Endothelial cell of umbilical vein (primary cell): ENCODE measurements around the gene RTN4R. TPM values are rescaled to one million over a fixed set of nuclear protein-coding genes. Genes with fewer than 3 reads are reported as not detected.
"Not testable (repeated sequence)": the region's sequence is repeated elsewhere in the genome, so short reads cannot be mapped to it uniquely, and the experiment has no call there.

Source experiments
- BruUV-seq: library from RNA; stranded (reverse); fragments of 400-500 nt; replicated peaks from 2 replicates; lab custom pipeline; 2021; lab: Mats Ljungman, UMichigan
- CTCF ChIA-PET: fragments of 300-600, 350-600 bp; sonication (Branson Sonifier 250); formaldehyde crosslinking; loops from one replicate; lab custom pipeline; 2021; ENCODE audit warnings: antibody characterized with exemption, inconsistent platforms; lab: Charles Lee
- POLR2A ChIA-PET: fragments of 300-600, 350-600 bp; sonication (Branson Sonifier 250); formaldehyde crosslinking; loops from one replicate; lab custom pipeline; 2021; ENCODE audit warnings: antibody characterized with exemption, inconsistent platforms; lab: Charles Lee
- DNase-seq: peaks from one replicate; pipeline ENCODE4 v3.0.0-alpha.2; 2011; ENCODE audit warnings: low read depth, low spot score
- FAIRE-seq: peaks from 2 replicates; lab custom pipeline; 2011; peaks lifted over from hg19 to GRCh38; lab: Jason Lieb, UNC
- H2AFZ ChIP-seq: 2 replicates; pipeline ENCODE4 v1.6.0; 2012; ENCODE audit warnings: low read depth, low read length, control low read depth, inconsistent platforms
- H3K27ac ChIP-seq: 2 replicates; pipeline ENCODE4 v1.5.1; 2011; ENCODE audit warnings: low read depth, mild to moderate bottlenecking, control low read depth, low read length, moderate library complexity; ENCODE audit not compliant: insufficient read depth
- H3K27me3 ChIP-seq, 2 experiments: 2 replicates each; pipeline versions ENCODE4 v1.6.0 to v1.6.1; 2011; ENCODE audit warnings: low read length in 2 of 2, mixed read lengths in 1 of 2; ENCODE audit not compliant: control insufficient read depth in 2 of 2, insufficient read depth in 2 of 2
- H3K36me3 ChIP-seq, 2 experiments: 2 replicates in 1 of 2; 3 replicates in 1 of 2; pipeline ENCODE4 v1.5.1; 2011; ENCODE audit warnings: low read length in 2 of 2, mild to moderate bottlenecking in 1 of 2, moderate library complexity in 1 of 2; ENCODE audit not compliant: control insufficient read depth in 2 of 2, insufficient read depth in 2 of 2; ENCODE audit errors: extremely low read depth in 1 of 2
- H3K4me1 ChIP-seq: 3 replicates; pipeline ENCODE4 v1.5.1; 2011; ENCODE audit warnings: mild to moderate bottlenecking, low read length; ENCODE audit not compliant: control insufficient read depth, insufficient read depth; ENCODE audit errors: extremely low read depth
- H3K4me2 ChIP-seq: 2 replicates; pipeline ENCODE4 v1.6.1; 2011; ENCODE audit warnings: low read length, control low read depth, mixed read lengths; ENCODE audit not compliant: insufficient read depth
- H3K4me3 ChIP-seq, 3 experiments: fragments of 200-600 bp in 1 of 3; sonication (generic), shearing (Covaris generic) in 1 of 3; replicated peaks in 1 of 3; 2 replicates each; pipeline ENCODE4 v1.5.1; 2011 to 2016; ENCODE audit warnings: control low read depth in 3 of 3, low read length in 3 of 3, mild to moderate bottlenecking in 2 of 3, inconsistent platforms in 1 of 3, low read depth in 1 of 3, moderate library complexity in 1 of 3; ENCODE audit not compliant: insufficient read depth in 1 of 3
- H3K79me2 ChIP-seq: 2 replicates; pipeline ENCODE4 v1.6.0; 2012; ENCODE audit warnings: low read length, inconsistent platforms; ENCODE audit not compliant: control insufficient read depth, insufficient read depth
- H3K9ac ChIP-seq: replicated peaks from 2 replicates; pipeline ENCODE3; 2011; ENCODE audit warnings: low read length, control low read depth; ENCODE audit not compliant: insufficient read depth; ENCODE audit errors: extremely low read depth
- H3K9me1 ChIP-seq: replicated peaks from 3 replicates; pipeline ENCODE4 v1.6.0; 2011; ENCODE audit warnings: mild to moderate bottlenecking, low read length; ENCODE audit not compliant: control insufficient read depth, insufficient read depth; ENCODE audit errors: extremely low read depth
- H3K9me3 ChIP-seq: replicated peaks from 2 replicates; pipeline ENCODE4 v1.5.1; 2012; ENCODE audit warnings: low read length, inconsistent platforms; ENCODE audit not compliant: control insufficient read depth, insufficient read depth
- H4K20me1 ChIP-seq: replicated peaks from 2 replicates; pipeline ENCODE3; 2011; ENCODE audit warnings: mild to moderate bottlenecking, low read length; ENCODE audit not compliant: control insufficient read depth, insufficient read depth; ENCODE audit errors: extremely low read depth
- CTCF ChIP-seq, 2 donors: IDR thresholded peaks; 1 replicate in 1 of 2; 2 replicates in 1 of 2; pipeline ENCODE4 v1.5.1; 2011; ENCODE audit warnings: low read length in 2 of 2, mild to moderate bottlenecking in 2 of 2, moderate library complexity in 2 of 2, control low read depth in 1 of 2, inconsistent platforms in 1 of 2, low read depth in 1 of 2; ENCODE audit not compliant: insufficient read depth in 1 of 2; ENCODE audit errors: extremely low read depth in 1 of 2
- EZH2 ChIP-seq: IDR thresholded peaks from 2 replicates; pipeline ENCODE4 v1.6.1; 2012; ENCODE audit warnings: borderline replicate concordance, low read depth, mild to moderate bottlenecking, moderate library complexity, low read length, inconsistent platforms; ENCODE audit not compliant: severe bottlenecking
- FOS ChIP-seq: IDR thresholded peaks from 2 replicates; pipeline ENCODE4 v1.6.1; 2011; ENCODE audit warnings: mild to moderate bottlenecking, low read length, moderate library complexity, borderline replicate concordance; ENCODE audit not compliant: insufficient read depth
- GATA2 ChIP-seq: IDR thresholded peaks from 2 replicates; pipeline ENCODE4 v1.7.0; 2011; ENCODE audit warnings: low read depth, mild to moderate bottlenecking, moderate library complexity, mixed read lengths, low read length; ENCODE audit not compliant: insufficient read length, insufficient read depth
- JUN ChIP-seq: IDR thresholded peaks from 2 replicates; pipeline ENCODE4 v1.6.1; 2011; ENCODE audit warnings: borderline replicate concordance, low read depth; ENCODE audit not compliant: insufficient read length, insufficient read depth
- MYC ChIP-seq: IDR thresholded peaks from one replicate; pipeline ENCODE4 v1.6.1; 2011; ENCODE audit warnings: mild to moderate bottlenecking, low read depth, low read length
- POLR2A ChIP-seq: IDR thresholded peaks from 2 replicates; pipeline ENCODE4 v1.6.1; 2012; ENCODE audit warnings: low read depth, mild to moderate bottlenecking, control low read depth, low read length
- POLR2AphosphoS5 ChIP-seq: IDR thresholded peaks from 2 replicates; pipeline ENCODE4 v1.6.1; 2012; ENCODE audit warnings: low read depth, mild to moderate bottlenecking, control low read depth, low read length, moderate library complexity; ENCODE audit not compliant: insufficient read depth
- dilution Hi-C: fragments of 300-500 bp; cut with MboI; formaldehyde crosslinking; loops from one replicate; pipeline ENCODE4 v1.15.0; 2019; ENCODE audit warnings: low sequenced_read_pairs; ENCODE audit not compliant: extremely low pct_ligation_motif_present
- intact Hi-C: fragments of 100-400 bp; cut with micrococcal nuclease; formaldehyde crosslinking; loops from one replicate; pipeline ENCODE4 v1.10.0; 2022
- polyA plus RNA-seq, 4 experiments: library from polyadenylated mRNA; depleted of rRNA in 3 of 4; stranded (reverse) in 3 of 4; unstranded in 1 of 4; fragments of >200 nt; gene quantifications; 2 replicates each; pipeline versions ENCODE4 v1.2.1 to v1.2.3, GENCODE V29; 2011 to 2012; ENCODE audit warnings: missing spikeins in 1 of 4
- total RNA-seq: library from RNA; stranded (reverse); gene quantifications from 2 replicates; pipeline ENCODE4 v1.2.3, GENCODE V29; 2021
- TF ChIP-seq, protein P1 (sequence below): IDR thresholded peaks from 2 replicates; pipeline ENCODE4 v1.6.1; 2011; ENCODE audit not compliant: insufficient read depth, insufficient read length

The RTN4R gene
- total and polyA plus RNA-seq, 2 donors (not counting 3 experiments of a cell fraction or from before 2014, with no cell fraction given): 1.2 to 2.2 TPM

DNA sequence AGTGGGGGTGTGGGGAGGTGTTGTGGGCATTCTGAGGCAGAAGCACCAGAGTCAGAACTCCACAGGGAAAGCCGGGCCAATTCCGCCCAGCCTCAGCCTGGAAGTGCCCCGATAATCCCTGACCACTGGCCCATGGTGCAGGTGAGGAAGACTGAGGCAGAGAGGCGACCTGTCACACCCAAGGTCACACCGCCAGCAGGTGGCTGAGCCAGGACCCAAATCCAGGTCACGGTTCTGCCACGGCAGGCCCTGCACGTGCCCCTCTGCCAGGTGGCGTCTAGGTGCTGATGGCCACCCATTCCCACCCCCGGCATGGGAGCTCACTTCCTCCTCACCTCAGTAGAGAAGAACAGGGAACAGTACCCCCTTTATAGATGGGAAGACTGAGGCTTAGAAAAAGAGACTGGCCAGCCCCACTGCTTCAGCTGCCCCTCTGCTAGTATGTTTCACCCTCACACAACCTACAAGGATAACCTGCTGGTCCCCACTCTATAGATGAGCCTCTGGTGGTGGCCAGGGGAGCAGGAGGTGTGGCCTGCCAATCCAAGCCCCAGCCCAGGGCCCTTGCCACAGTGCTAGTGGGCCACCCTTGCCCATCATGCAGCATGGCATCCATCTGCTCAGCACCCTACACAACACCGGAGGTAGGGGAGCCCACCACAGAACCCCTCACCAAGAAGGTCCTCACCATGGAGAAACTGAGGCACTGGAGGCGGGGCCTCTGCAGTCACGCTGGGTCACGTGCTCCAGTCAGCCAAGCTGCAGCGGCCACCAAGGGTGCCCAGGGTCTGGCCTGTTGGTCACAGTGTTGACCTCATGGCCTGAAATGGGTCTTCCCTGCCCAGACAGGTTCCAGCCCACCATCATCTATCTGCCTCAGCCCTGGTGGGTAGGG, 2.1 kb downstream of the RTN4R start:
- DNase-seq, H4K20me1 ChIP-seq, H2AFZ ChIP-seq, H3K36me3 ChIP-seq, POLR2A ChIA-PET, FAIRE-seq, H3K9ac ChIP-seq, BruUV-seq, CTCF ChIA-PET, intact Hi-C loops, H3K4me1 ChIP-seq, dilution Hi-C loops, H3K27ac ChIP-seq, H3K9me1 ChIP-seq, H3K4me3 ChIP-seq, H3K9me3 ChIP-seq, H3K79me2 ChIP-seq, H3K27me3 ChIP-seq, H3K4me2 ChIP-seq: not testable (repeated sequence)

- H3K9me1 ChIP-seq: no peaks in the 10 kb centered on the region
- no peaks in the 10 kb centered on the region for H3K4me1 ChIP-seq
- H3K4me2 ChIP-seq: no peak overlapping the region
- DNase-seq (no peak), FAIRE-seq (no peak)
- POLR2A ChIA-PET: no interaction called here
- no peaks in the 10 kb centered on the region for H3K36me3 ChIP-seq
- no peak overlapping the region for H3K27ac ChIP-seq
- intact Hi-C loops (no loop called here), dilution Hi-C loops (no loop called here)
- H3K9me3 ChIP-seq: no peaks in the 10 kb centered on the region
- H4K20me1 ChIP-seq: no peaks in the 10 kb centered on the region
- CTCF ChIA-PET: no interaction called here
- no peak overlapping the region for H2AFZ ChIP-seq
- H3K4me3 ChIP-seq: no peak overlapping the region
- no TSS peak for BruUV-seq
- no peak overlapping the region for H3K9ac ChIP-seq
- H3K27me3 ChIP-seq: no peaks in the 10 kb centered on the region
- TF ChIP-seq POLR2A: no peak
- no peak for TF ChIP-seq MYC
- TF ChIP-seq, protein P1, sequence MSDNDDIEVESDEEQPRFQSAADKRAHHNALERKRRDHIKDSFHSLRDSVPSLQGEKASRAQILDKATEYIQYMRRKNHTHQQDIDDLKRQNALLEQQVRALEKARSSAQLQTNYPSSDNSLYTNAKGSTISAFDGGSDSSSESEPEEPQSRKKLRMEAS: no peak
- no peak for TF ChIP-seq CTCF (IDR thresholded peaks at IDR 0.05; ENCODE audit: extremely low read depth in 1 of 2, insufficient read depth in 1 of 2, low read depth in 1 of 2, low read length in 2 of 2)
- no peak for TF ChIP-seq EZH2
- no peak for TF ChIP-seq JUN
- no peak for TF ChIP-seq POLR2AphosphoS5
- TF ChIP-seq FOS: no peak
- no peak for TF ChIP-seq GATA2
- H3K79me2 ChIP-seq: no peaks in the 10 kb centered on the region
These were observed 3.3 kb downstream of the RTN4R start for GRCh38 chr22:20264614-20265452.
